HepG2 (cell line): ENCODE measurements around the gene NOP9. TPM values are rescaled to one million over a fixed set of nuclear protein-coding genes. Genes with fewer than 3 reads are reported as not detected.
A peak's percentile ranks its signal among the peaks of the same experiment; 100 is the strongest.

Experiments used
- ARNT ChIP-seq: fragments of 450-650 bp; IDR thresholded peaks from 2 replicates; pipeline ENCODE4 v1.6.1; 2017
- BCL3 ChIP-seq: sonication (generic); formaldehyde crosslinking; IDR thresholded peaks from 2 replicates; pipeline ENCODE4 v1.5.1; 2020; ENCODE audit warnings: mild to moderate bottlenecking, missing genetic modification reagents, moderate library complexity
- CENPBD1 ChIP-seq: sonication (generic); formaldehyde crosslinking; IDR thresholded peaks from 2 replicates; pipeline ENCODE4 v1.8.0; 2022; ENCODE audit warnings: missing genetic modification reagents, low read depth, mild to moderate bottlenecking, borderline replicate concordance
- DDIT3 ChIP-seq: sonication (generic); formaldehyde crosslinking; IDR thresholded peaks from 2 replicates; pipeline ENCODE4 v1.4.0; 2020; ENCODE audit warnings: mild to moderate bottlenecking, missing genetic modification reagents
- E2F2 ChIP-seq: sonication (generic); formaldehyde crosslinking; IDR thresholded peaks from 2 replicates; pipeline ENCODE4 v1.4.0; 2020; ENCODE audit warnings: missing genetic modification reagents, borderline replicate concordance
- ELK4 ChIP-seq: sonication (generic); formaldehyde crosslinking; IDR thresholded peaks from 2 replicates; pipeline ENCODE4 v1.9.0; 2021; ENCODE audit warnings: missing genetic modification reagents, borderline replicate concordance
- HOXA5 ChIP-seq: sonication (generic); formaldehyde crosslinking; IDR thresholded peaks from 2 replicates; pipeline ENCODE4 v1.4.0; 2020; ENCODE audit warnings: missing genetic modification reagents
- MTA1 ChIP-seq: sonication (generic); formaldehyde crosslinking; IDR thresholded peaks from 2 replicates; pipeline ENCODE4 v1.4.0; 2020; ENCODE audit warnings: missing genetic modification reagents, mild to moderate bottlenecking, borderline replicate concordance
- MXD4 ChIP-seq: IDR thresholded peaks from 2 replicates; pipeline ENCODE4 v1.6.1; 2016; ENCODE audit warnings: mild to moderate bottlenecking, missing biosample characterization, missing genetic modification reagents
- PLSCR1 ChIP-seq: sonication (generic); formaldehyde crosslinking; IDR thresholded peaks from 2 replicates; pipeline ENCODE4 v1.5.0; 2020; ENCODE audit warnings: missing genetic modification reagents, mild to moderate bottlenecking, borderline replicate concordance
- SRY ChIP-seq: sonication (generic); formaldehyde crosslinking; IDR thresholded peaks from 2 replicates; pipeline ENCODE4 v1.8.0; 2022; ENCODE audit warnings: mild to moderate bottlenecking, missing genetic modification reagents
- TBX3 ChIP-seq: fragments of 450-650 bp; IDR thresholded peaks from 2 replicates; pipeline ENCODE4 v1.6.1; 2017; ENCODE audit warnings: antibody characterized with exemption, mild to moderate bottlenecking, inconsistent platforms, borderline replicate concordance
- TFDP1 ChIP-seq: IDR thresholded peaks from 2 replicates; pipeline ENCODE4 v1.6.1; 2016; ENCODE audit warnings: missing compliant biosample characterization, missing genetic modification reagents, borderline replicate concordance
- ZBTB21 ChIP-seq: sonication (generic); formaldehyde crosslinking; IDR thresholded peaks from 2 replicates; pipeline ENCODE4 v1.4.0; 2020; ENCODE audit warnings: missing genetic modification reagents
- ZFP37 ChIP-seq: sonication (generic); formaldehyde crosslinking; IDR thresholded peaks from 2 replicates; pipeline ENCODE4 v1.4.0; 2020; ENCODE audit warnings: missing genetic modification reagents, borderline replicate concordance
- ZFX ChIP-seq: sonication (generic); formaldehyde crosslinking; IDR thresholded peaks from 2 replicates; pipeline ENCODE4 v1.4.0; 2020; ENCODE audit warnings: mild to moderate bottlenecking, low read depth, missing genetic modification reagents, moderate library complexity
- ZNF12 ChIP-seq: sonication (generic); formaldehyde crosslinking; IDR thresholded peaks from 2 replicates; pipeline ENCODE4 v1.5.0; 2020; ENCODE audit warnings: missing genetic modification reagents
- ZNF234 ChIP-seq: sonication (generic); formaldehyde crosslinking; conservative IDR thresholded peaks from 2 replicates; pipeline ENCODE4 v1.5.1; 2020; ENCODE audit warnings: mild to moderate bottlenecking, missing genetic modification reagents
- ZNF326 ChIP-seq: sonication (generic); formaldehyde crosslinking; IDR thresholded peaks from 2 replicates; pipeline ENCODE4 v1.4.0; 2020; ENCODE audit warnings: missing genetic modification reagents, borderline replicate concordance
- ZNF607 ChIP-seq: sonication (generic); formaldehyde crosslinking; IDR thresholded peaks from 2 replicates; pipeline ENCODE4 v1.5.1; 2020; ENCODE audit warnings: missing genetic modification reagents, mild to moderate bottlenecking, borderline replicate concordance
- ZNF737 ChIP-seq: sonication (generic); formaldehyde crosslinking; IDR thresholded peaks from 2 replicates; pipeline ENCODE4 v1.5.0; 2020; ENCODE audit warnings: missing genetic modification reagents, mild to moderate bottlenecking, borderline replicate concordance
- ZNF740 ChIP-seq: sonication (generic); formaldehyde crosslinking; IDR thresholded peaks from 2 replicates; pipeline ENCODE4 v1.4.0; 2020; ENCODE audit warnings: missing genetic modification reagents
- ZSCAN20 ChIP-seq: sonication (generic); formaldehyde crosslinking; IDR thresholded peaks from 2 replicates; pipeline ENCODE4 v1.4.0; 2020; ENCODE audit warnings: missing genetic modification reagents, mild to moderate bottlenecking, borderline replicate concordance
- polyA plus RNA-seq, 8 experiments: library from polyadenylated mRNA; depleted of rRNA in 3 of 8; stranded (reverse) in 7 of 8; unstranded in 1 of 8; fragments of >200 nt; fragmentation: Illumina TruSeq in 4 of 8; extraction: Trizol in 4 of 8; gene quantifications; 2 replicates each; pipeline versions ENCODE4 v1.2.1 to v1.2.3, GENCODE V29; 2011 to 2016; ENCODE audit warnings: low read depth in 4 of 8, missing spikeins in 1 of 8, mixed read lengths in 1 of 8; ENCODE audit not compliant: insufficient read depth in 1 of 8
- total RNA-seq, 5 experiments: library from RNA; depleted of rRNA; stranded (reverse); fragments of >200 nt; fragmentation: Illumina TruSeq; extraction: Trizol; gene quantifications; 2 replicates each; pipeline ENCODE4 v1.2.3, GENCODE V29; 2016; ENCODE audit warnings: low read depth in 1 of 5

Gene NOP9
- total and polyA plus RNA-seq, 2 of the 13 experiments (the other 11 are each of a cell fraction or from before 2014, with no cell fraction given) = 24.5 to 61.6 TPM

- TF ChIP-seq MXD4 (CRISPR knock-in tag) (no peak), TFDP1 (no peak), CENPBD1 (CRISPR knock-in tag) (peak; percentile 93; the same call in 1 of the 2 replicates), TBX3 (no peak), ARNT (no peak), ZNF326 (no peak), ZFX (no peak), ZSCAN20 (no peak), BCL3 (CRISPR knock-in tag) (no peak), ELK4 (0 out of 2 replicates have a peak, but pooled peaks have one; percentile 50), PLSCR1 (no peak), ZNF740 (CRISPR knock-in tag) (no peak), ZNF12 (no peak), SRY (CRISPR knock-in tag) (no peak), ZNF234 (CRISPR knock-in tag) (no peak; the same call in 1 of the 2 replicates), MTA1 (CRISPR knock-in tag) (no peak), ZFP37 (CRISPR knock-in tag) (0 out of 2 replicates have a peak, but pooled peaks have one; percentile 11), HOXA5 (CRISPR knock-in tag) (no peak), E2F2 (peak; percentile 37; the same call in 1 of the 2 replicates), DDIT3 (CRISPR knock-in tag) (no peak), ZNF607 (CRISPR knock-in tag) (no peak; the same call in 1 of the 2 replicates), ZNF737 (CRISPR knock-in tag) (no peak), ZBTB21 (CRISPR knock-in tag) (no peak)
Observed at GRCh38 chr14:24270537-24271133, 29.0 kb upstream of the NOP9 start (continued).
